LNCaP clone FGC (cell line): Measurements from ENCODE around the gene SETD1B.
"Not testable (repeated sequence)": the region's sequence is repeated elsewhere in the genome, so short reads cannot be mapped to it uniquely, and the experiment has no call there.

Experiments
- DNase-seq: peaks from one replicate; pipeline ENCODE4 v3.0.0-alpha.2; 2011; ENCODE audit warnings: low read depth
- H3K4me3 ChIP-seq: 2 replicates; pipeline ENCODE4 v1.5.1; 2011; ENCODE audit warnings: mild to moderate bottlenecking, low read depth, low read length, control low read depth
- CTCF ChIP-seq: IDR thresholded peaks from 2 replicates; pipeline ENCODE4 v1.5.1; 2012; ENCODE audit warnings: mild to moderate bottlenecking; ENCODE audit not compliant: control insufficient read depth, insufficient read depth; ENCODE audit errors: extremely low read depth

SETD1B gene

GRCh38 chr12:121861636-121862254, 57.9 kb downstream of the SETD1B start:
- no peak for TF ChIP-seq CTCF

GRCh38 chr12:121866331-121866730, 62.5 kb downstream of the SETD1B start:
- no peak for TF ChIP-seq CTCF
- H3K4me3 ChIP-seq: no peak overlapping the region
- DNase-seq: no peak

More at GRCh38 chr12:121861636-121862254, 57.9 kb downstream of the SETD1B start:
- DNase-seq: no peak
- H3K4me3 ChIP-seq: no peak overlapping the region

- DNase-seq, H3K4me3 ChIP-seq: not testable (repeated sequence)
Measured at GRCh38 chr12:121869229-121869628, 65.4 kb downstream of the SETD1B start.

GRCh38 chr12:121871467-121871866, 67.7 kb downstream of the SETD1B start:
- DNase-seq: no peak
- no peak for TF ChIP-seq CTCF
- H3K4me3 ChIP-seq: no peak overlapping the region

GRCh38 chr12:121872546-121873215, 68.9 kb downstream of the SETD1B start:
- DNase-seq: no peak
- TF ChIP-seq CTCF: no peak
- no peak overlapping the region for H3K4me3 ChIP-seq

- DNase-seq: no peak
- no peak for TF ChIP-seq CTCF
- H3K4me3 ChIP-seq: no peak overlapping the region
Measured at GRCh38 chr12:121873216-121873569, 69.4 kb downstream of the SETD1B start.

GRCh38 chr12:121874071-121874470, 70.3 kb downstream of the SETD1B start:
- H3K4me3 ChIP-seq: no peak overlapping the region
- no peak for DNase-seq
- TF ChIP-seq CTCF: no peak
